ENCODE measurements around the gene TTYH3. TPM values are rescaled to one million over a fixed set of nuclear protein-coding genes. Genes with fewer than 3 reads are reported as not detected.

TTYH3 gene
- total RNA-seq, 1 experiment from 2014 or later = 122 TPM

- H3K27me3 ChIP-seq (ENCODE audit: insufficient read depth, low read length) = no peaks in the 10 kb centered on the region
- whole genome bisulfite sequencing (ENCODE audit: extremely low coverage, insufficient read length, low lambda C conversion rate) = no CpG with 5 or more reads among the region's 22 CpGs
- H3K79me1 ChIP-seq (ENCODE audit: insufficient read depth, low read depth, low read length, poor library complexity, severe bottlenecking) = peaks cover 4% of the 10 kb centered on the region
- no peak overlapping the region for H2BK12ac ChIP-seq (ENCODE audit: insufficient read length, low read depth, low read length)
- no peak overlapping the region for H3K4ac ChIP-seq (ENCODE audit: low read depth, low read length)
- no peak overlapping the region for H3K27ac ChIP-seq (ENCODE audit: insufficient read length, low read depth, low read length)
- H3K9ac ChIP-seq (ENCODE audit: extremely low read depth, insufficient read length, low read length) = peak overlapping the region; percentile 83
- TF ChIP-seq CTCF (conservative IDR thresholded peaks at IDR 0.05) = no peak
- peak overlapping the region; percentile 85 to 95 for H3K4me3 Mint-ChIP-seq
- peaks cover 18% of the 10 kb centered on the region for H3K23me2 ChIP-seq (ENCODE audit: insufficient read length, low read depth, low read length, poor library complexity, severe bottlenecking)
- H4K20me1 ChIP-seq (ENCODE audit: control insufficient read depth, insufficient read depth, insufficient read length) = peaks cover 4% of the 10 kb centered on the region
- H3K79me2 ChIP-seq (ENCODE audit: insufficient read depth, low read length) = peaks cover 39% of the 10 kb centered on the region; the same call in 1 of the 2 replicates
- no peak overlapping the region for H3K56ac ChIP-seq (ENCODE audit: insufficient read length, low read depth, low read length)
- H3K27me3 Mint-ChIP-seq (ENCODE audit: low read depth) = no peaks in the 10 kb centered on the region
- peak overlapping the region; percentile 83 for H3K4me2 ChIP-seq (ENCODE audit: insufficient read depth, insufficient read length, low read length)
- DNase-seq = no peak
- no peak overlapping the region for H2BK5ac ChIP-seq (ENCODE audit: insufficient read length, low read length)
- H4K5ac ChIP-seq (ENCODE audit: insufficient read length, low read depth, low read length) = no peak overlapping the region
- no peaks in the 10 kb centered on the region for H3K9me3 Mint-ChIP-seq
- no peak overlapping the region for H3T11ph ChIP-seq (ENCODE audit: low read length)
- H2AFZ ChIP-seq (ENCODE audit: low read length) = no peak overlapping the region
- peak overlapping the region; percentile 70 to 81 (median 74); a peak in 4 of 7 replicates for H3K27ac Mint-ChIP-seq
- H3K4me1 ChIP-seq (ENCODE audit: insufficient read depth, low read length) = no peaks in the 10 kb centered on the region
- H3K18ac ChIP-seq (ENCODE audit: insufficient read length, low read depth, low read length) = no peak overlapping the region
- no peak overlapping the region for H2BK20ac ChIP-seq (ENCODE audit: low read depth, low read length, poor library complexity, severe bottlenecking)
- H2BK15ac ChIP-seq (ENCODE audit: low read depth, low read length) = no peak overlapping the region
- H3K14ac ChIP-seq (ENCODE audit: insufficient read depth, low read length) = no peak overlapping the region
- H3K23ac ChIP-seq (ENCODE audit: insufficient read length, low read depth, low read length) = no peak overlapping the region
- no peak overlapping the region for H2AK5ac ChIP-seq (ENCODE audit: insufficient read length, low read length)
- H3K9me3 ChIP-seq (ENCODE audit: control insufficient read depth, low read depth, low read length) = no peaks in the 10 kb centered on the region
- H4K8ac ChIP-seq (replicated peaks; ENCODE audit: insufficient read length, low read depth, low read length) = no peak overlapping the region
- H3K4me1 Mint-ChIP-seq = peaks cover 14 to 15% of the 10 kb centered on the region in 2 experiments
- no peak overlapping the region for H2BK120ac ChIP-seq (ENCODE audit: low read depth, low read length, poor library complexity, severe bottlenecking)
- H4K91ac ChIP-seq (ENCODE audit: insufficient read length, low read depth, low read length) = no peak overlapping the region
- H3K36me3 Mint-ChIP-seq (ENCODE audit: insufficient read depth in 1 of 3, low read depth in 3 of 3) = peaks cover 1 to 8% (median 7%) of the 10 kb centered on the region in 3 experiments; a peak in 5 of 7 replicates
These were observed 1.9 kb downstream of the TTYH3 start for GRCh38 chr7:2633538-2634266.
